Right cardiac atrium (tissue), 5 donors: ENCODE results near the gene HELB. TPM values are rescaled to one million over a fixed set of nuclear protein-coding genes. Genes with fewer than 3 reads are reported as not detected.

Experiments used
- ATAC-seq, 2 donors: fragments of 200-7000 bp; cut with Tn5 transposase; one replicate each; pipeline versions ENCODE4 v1.8.0 to v1.9.1; 2020; ENCODE audit warnings: moderate library complexity in 2 of 2, mild to moderate bottlenecking in 1 of 2
- DNase-seq, 3 donors: peaks; one replicate each; pipeline ENCODE4 v3.0.0-alpha.2; 2020
- H3K27ac ChIP-seq: one replicate; pipeline ENCODE4 v1.5.1; 2013; ENCODE audit warnings: mild to moderate bottlenecking, low read length, control low read depth, moderate library complexity
- H3K27me3 ChIP-seq: one replicate; pipeline ENCODE4 v1.6.1; 2013; ENCODE audit not compliant: control insufficient read depth, insufficient read depth
- H3K4me1 ChIP-seq: one replicate; pipeline ENCODE4 v1.6.1; 2013; ENCODE audit warnings: low read length; ENCODE audit not compliant: control insufficient read depth, insufficient read depth
- H3K4me3 ChIP-seq: one replicate; pipeline ENCODE4 v1.5.1; 2013; ENCODE audit warnings: low read length, control low read depth
- H3K9me3 ChIP-seq: one replicate; pipeline ENCODE4 v1.6.1; 2013; ENCODE audit warnings: low read length; ENCODE audit not compliant: control insufficient read depth
- WGBS: extraction: QIAGEN DNeasy Blood & Tissue Kit; methylation state at CpG from one replicate; pipeline ENCODE4 v1.1.7; 2013; 5-methylcytosine and 5-hydroxymethylcytosine counted together
- intact Hi-C, 4 donors: fragments of 100-400 bp; cut with DNase I; formaldehyde crosslinking; loops; one replicate each; pipeline versions ENCODE4 v1.11.0 to v1.14.0; 2022 to 2023
- long read RNA-seq, 4 donors: library from polyadenylated mRNA; unstranded; transcript quantifications; one replicate each; pipeline ENCODE4 v2.0.0, GENCODE V29; 2020 to 2021
- polyA plus RNA-seq: library from polyadenylated mRNA; stranded (reverse); fragments of 200-250 nt; gene quantifications from one replicate; pipeline ENCODE4 v1.2.3, GENCODE V29; 2013
- total RNA-seq, 4 donors: library from RNA; stranded (reverse); fragmentation: NEBNext Ultra II Directional; extraction: Animal tissue kit (Norgen Biotek cat#: 25700); gene quantifications; one replicate each; pipeline ENCODE4 v1.2.1, GENCODE V29; 2021
- donor health status: healthy with polysubstance abuse.
- donor health status: DM: no; HTN: yes; CAD: no.
- donor health status: DM: no; HTN: no; CAD: no.
- donor health status: DM: no; HTN: yes; CAD: no; lungs with severe emphysema.
- donor health status: DM: yes; HTN: yes; CAD: no.

Gene HELB
- total RNA-seq (1 to 10 TPM in 3 of 4 donors, under 1 TPM in 1; 0.74 to 1.9 (median 1.2) TPM), polyA plus RNA-seq (0.48 TPM)
- long read RNA-seq, donor 1, result 0 reads
- long read RNA-seq, donor 2, result 0 reads
- long read RNA-seq, donor 3, full-length matches to known transcripts, result 1 of 1 reads
- long read RNA-seq, donor 3, partial matches to known transcripts, result 0 of 1 reads
- long read RNA-seq, donor 3, other reads (novel, unspliced or antisense), result 0 of 1 reads
- long read RNA-seq, donor 4, result 0 reads

- Histone ChIP-seq H3K27ac (peak within 1 kb of the TSS; percentile 42), H3K27me3 (no peaks in the 10 kb centered on the region), H3K4me3 (peak within 1 kb of the TSS; percentile 54), H3K9me3 (no peaks in the 10 kb centered on the region), H3K4me1 (peaks cover 1% of the 10 kb centered on the region)
- under 1% methylated on average over 45 of the region's 45 CpGs for WGBS
- DNase-seq, result peak; percentile 99
- peak; percentile 100 for ATAC-seq
- intact Hi-C loops, result no loop called here
Measured at GRCh38 chr12:66301944-66302826, at the start of gene HELB. Gene HELB (plus strand): TSS chr12:66302493. CDS start chr12:66302604, 111 bp downstream.

GRCh38 chr12:66252771-66253170 is 49.5 kb upstream of the HELB start:
- Histone ChIP-seq H3K4me3 (no peak overlapping the region), H3K27ac (no peak overlapping the region), H3K4me1 (no peaks in the 10 kb centered on the region), H3K27me3 (no peaks in the 10 kb centered on the region), H3K9me3 (no peaks in the 10 kb centered on the region)
- 96% methylated on average over 2 of the region's 2 CpGs for WGBS
- no peak for DNase-seq
- no peak for ATAC-seq
- intact Hi-C loops, result no loop called here

GRCh38 chr12:66255737-66256136 is 46.6 kb upstream of the HELB start:
- Histone ChIP-seq H3K27me3 (no peaks in the 10 kb centered on the region), H3K4me3 (no peak overlapping the region), H3K4me1 (no peaks in the 10 kb centered on the region), H3K27ac (no peak overlapping the region), H3K9me3 (no peaks in the 10 kb centered on the region)
- intact Hi-C loops, result no loop called here
- no peak for DNase-seq
- ATAC-seq, result no peak

- WGBS, result 63% methylated on average over 3 of the region's 3 CpGs
- intact Hi-C loops, result no loop called here
- no peak overlapping the region for H3K27ac ChIP-seq
- H3K27me3 ChIP-seq, result no peaks in the 10 kb centered on the region
- no peaks in the 10 kb centered on the region for H3K9me3 ChIP-seq
- no peak for DNase-seq
- no peaks in the 10 kb centered on the region for H3K4me1 ChIP-seq
- no peak for ATAC-seq
- no peak overlapping the region for H3K4me3 ChIP-seq
Measured at GRCh38 chr12:66258011-66258410, 44.3 kb upstream of the HELB start.

- no peak overlapping the region for H3K4me3 ChIP-seq
- intact Hi-C loops, result no loop called here
- DNase-seq, result no peak
- ATAC-seq, result no peak
- no peak overlapping the region for H3K27ac ChIP-seq
- no peaks in the 10 kb centered on the region for H3K27me3 ChIP-seq
- no peaks in the 10 kb centered on the region for H3K4me1 ChIP-seq
- no peaks in the 10 kb centered on the region for H3K9me3 ChIP-seq
Measured at GRCh38 chr12:66262737-66263136, 39.6 kb upstream of the HELB start.

- WGBS, result 61% methylated on average over 3 of the region's 3 CpGs
- intact Hi-C loops, result no loop called here
- ATAC-seq, result no peak
Measured at GRCh38 chr12:66268562-66268961, 33.7 kb upstream of the HELB start.

GRCh38 chr12:66269142-66269541 is 33.2 kb upstream of the HELB start:
- Histone ChIP-seq H3K27me3 (no peaks in the 10 kb centered on the region), H3K9me3 (no peaks in the 10 kb centered on the region), H3K27ac (no peak overlapping the region), H3K4me1 (no peaks in the 10 kb centered on the region), H3K4me3 (no peak overlapping the region)
- 75% methylated on average over 6 of the region's 6 CpGs for WGBS
- intact Hi-C loops, result no loop called here
- DNase-seq, result no peak
- ATAC-seq, result no peak

More at GRCh38 chr12:66268562-66268961, 33.7 kb upstream of the HELB start:
- no peak for DNase-seq
- Histone ChIP-seq H3K9me3 (no peaks in the 10 kb centered on the region), H3K27ac (no peak overlapping the region), H3K4me3 (no peak overlapping the region), H3K27me3 (no peaks in the 10 kb centered on the region), H3K4me1 (no peaks in the 10 kb centered on the region)

- H3K4me3 ChIP-seq, result no peak overlapping the region
- DNase-seq (peak in 1 of 3 donors; percentile 46), ATAC-seq (peak; percentile 40 to 51)
- no peaks in the 10 kb centered on the region for H3K27me3 ChIP-seq
- no peaks in the 10 kb centered on the region for H3K9me3 ChIP-seq
- H3K27ac ChIP-seq, result no peak overlapping the region
- H3K4me1 ChIP-seq, result no peaks in the 10 kb centered on the region
- WGBS, result 64% methylated on average over 5 of the region's 5 CpGs
- intact Hi-C loops, result loop anchor here in 2 of 4 donors (10.0 kb wide), 2 partner anchors 135 to 425 kb away; no protein-coding TSS in a partner anchor
Measured at GRCh38 chr12:66269757-66270383, 32.4 kb upstream of the HELB start.

GRCh38 chr12:66270613-66271012 is 31.7 kb upstream of the HELB start:
- Histone ChIP-seq H3K27me3 (no peaks in the 10 kb centered on the region), H3K4me3 (no peak overlapping the region), H3K4me1 (no peaks in the 10 kb centered on the region), H3K9me3 (no peaks in the 10 kb centered on the region), H3K27ac (no peak overlapping the region)
- DNase-seq (no peak), ATAC-seq (no peak)
- 79% methylated on average over 1 of the region's 1 CpG for WGBS
- intact Hi-C loops, result loop anchor here in 2 of 4 donors (10.0 kb wide), 2 partner anchors 134 to 424 kb away; no protein-coding TSS in a partner anchor

GRCh38 chr12:66272650-66273049 is 29.6 kb upstream of the HELB start:
- Histone ChIP-seq H3K4me3 (no peak overlapping the region), H3K9me3 (no peaks in the 10 kb centered on the region), H3K4me1 (no peaks in the 10 kb centered on the region), H3K27ac (no peak overlapping the region), H3K27me3 (no peaks in the 10 kb centered on the region)
- no peak for DNase-seq
- no peak for ATAC-seq
- intact Hi-C loops, result loop anchor here in 2 of 4 donors (10.0 kb wide), 2 partner anchors 132 to 422 kb away; no protein-coding TSS in a partner anchor
- 61% methylated on average over 3 of the region's 3 CpGs for WGBS

- Histone ChIP-seq H3K4me3 (no peak overlapping the region), H3K27me3 (no peaks in the 10 kb centered on the region), H3K9me3 (no peaks in the 10 kb centered on the region), H3K4me1 (no peaks in the 10 kb centered on the region), H3K27ac (no peak overlapping the region)
- WGBS, result 73% methylated on average over 1 of the region's 1 CpG
- intact Hi-C loops, result loop anchor here in 2 of 4 donors (10.0 kb wide), 2 partner anchors 132 to 422 kb away; no protein-coding TSS in a partner anchor
- no peak for DNase-seq
- ATAC-seq, result no peak
Measured at GRCh38 chr12:66273147-66273546, 29.1 kb upstream of the HELB start.
